ENCODE results near the gene KCNK15.

Gene KCNK15

DNA sequence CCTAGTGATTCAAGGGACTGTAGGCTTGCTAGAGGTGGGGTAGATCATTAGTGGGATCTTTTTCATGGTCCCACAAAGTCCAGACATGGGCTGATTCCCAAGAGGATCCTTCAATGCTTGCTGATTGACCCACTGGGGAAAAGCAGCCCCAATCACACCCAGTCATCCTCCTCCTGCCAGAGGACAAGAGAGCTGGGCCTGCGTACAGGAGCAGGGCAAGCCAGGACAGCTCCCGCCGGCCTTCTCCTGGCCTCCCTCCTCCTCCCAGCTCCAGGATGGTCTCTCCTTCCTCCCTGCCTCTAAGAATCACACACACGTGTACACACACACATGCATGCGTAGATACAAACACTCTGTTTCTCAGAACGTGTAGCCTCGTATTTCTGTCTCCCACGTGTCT, 27.0 kb downstream of the KCNK15 start:
- no peak for DNase-seq
- Histone ChIP-seq H3K9me3 (ENCODE audit: control extremely low read depth in 1 of 5, control insufficient read depth in 4 of 5, insufficient read depth in 2 of 5, low read depth in 1 of 5, low read length in 4 of 5) (no peaks in the 10 kb centered on the region), H3K27me3 (replicated peaks in 2 of 5; ENCODE audit: control insufficient read depth in 4 of 5, insufficient read depth in 5 of 5, low read length in 4 of 5) (peaks cover 0 to 30% (median 3%) of the 10 kb centered on the region in 5 experiments), H3K27ac (ENCODE audit: insufficient read depth in 1 of 2, low read depth in 1 of 2, low read length in 2 of 2, poor library complexity in 1 of 2, severe bottlenecking in 2 of 2) (no peak overlapping the region), H3K36me3 (ENCODE audit: control insufficient read depth in 4 of 4, insufficient read depth in 4 of 4, low read length in 3 of 4) (no peaks in the 10 kb centered on the region), H3K4me3 (ENCODE audit: control insufficient read depth in 1 of 7, extremely low read depth in 1 of 7, insufficient read depth in 4 of 7, low read depth in 2 of 7, low read length in 6 of 7) (no peak overlapping the region), H3K4me1 (ENCODE audit: control extremely low read depth in 1 of 4, control insufficient read depth in 4 of 4, insufficient read depth in 4 of 4, low read length in 3 of 4) (no peaks in the 10 kb centered on the region)
- CTCF ChIA-PET: no interaction called here
- POLR2A ChIA-PET: no interaction called here
- 87% methylated on average over 3 of the region's 8 CpGs for WGBS (ENCODE audit: insufficient coverage)

DNA sequence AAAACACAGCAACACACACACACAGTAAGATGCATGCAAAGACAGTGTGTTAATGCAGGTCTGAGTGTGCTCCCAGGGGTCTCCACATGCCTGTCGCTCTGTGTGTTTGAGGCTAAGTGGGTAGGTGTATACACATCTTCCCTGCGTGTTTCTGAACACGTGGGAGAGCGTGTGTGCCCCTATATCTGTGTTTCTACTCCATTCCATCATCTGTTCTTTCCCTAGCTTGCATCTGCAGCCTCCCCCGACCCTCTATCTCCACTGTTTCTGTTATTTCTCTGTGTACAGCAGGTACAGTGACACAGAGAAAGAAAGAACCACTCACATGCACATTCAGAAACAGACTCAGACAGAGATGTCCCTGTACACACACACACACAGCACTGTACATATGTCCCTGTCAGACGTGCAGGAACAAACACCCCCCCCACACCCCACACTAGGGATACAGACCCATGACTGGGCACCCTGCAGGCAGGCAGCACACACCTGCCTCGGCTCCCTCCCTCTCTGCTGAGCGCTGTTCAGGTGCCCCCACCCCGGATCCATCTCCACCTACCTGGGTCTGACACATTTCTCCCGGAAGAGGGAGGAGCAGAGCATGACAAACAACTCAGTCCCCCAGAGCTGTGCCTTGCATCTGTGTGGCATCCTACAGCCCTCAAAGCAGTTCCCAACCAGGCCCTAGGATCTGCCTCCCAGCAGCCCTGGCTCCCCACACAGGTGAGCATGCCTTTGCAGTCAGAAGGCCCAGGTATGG, 27.6 kb downstream of the KCNK15 start:
- Histone ChIP-seq H3K27me3 (replicated peaks in 2 of 5; ENCODE audit: control insufficient read depth in 4 of 5, insufficient read depth in 5 of 5, low read length in 4 of 5) (peaks cover 0 to 28% (median 1%) of the 10 kb centered on the region in 5 experiments), H3K36me3 (ENCODE audit: control insufficient read depth in 4 of 4, insufficient read depth in 4 of 4, low read length in 3 of 4) (no peaks in the 10 kb centered on the region), H3K4me3 (ENCODE audit: control insufficient read depth in 1 of 7, extremely low read depth in 1 of 7, insufficient read depth in 4 of 7, low read depth in 2 of 7, low read length in 6 of 7) (no peak overlapping the region), H3K27ac (ENCODE audit: insufficient read depth in 1 of 2, low read depth in 1 of 2, low read length in 2 of 2, poor library complexity in 1 of 2, severe bottlenecking in 2 of 2) (no peak overlapping the region), H3K4me1 (ENCODE audit: control extremely low read depth in 1 of 4, control insufficient read depth in 4 of 4, insufficient read depth in 4 of 4, low read length in 3 of 4) (no peaks in the 10 kb centered on the region), H3K9me3 (ENCODE audit: control extremely low read depth in 1 of 5, control insufficient read depth in 4 of 5, insufficient read depth in 2 of 5, low read depth in 1 of 5, low read length in 4 of 5) (no peaks in the 10 kb centered on the region)
- WGBS (ENCODE audit: insufficient coverage): 52% methylated on average over 5 of the region's 10 CpGs
- POLR2A ChIA-PET: no interaction called here
- no peak for DNase-seq
- CTCF ChIA-PET: no interaction called here

DNA sequence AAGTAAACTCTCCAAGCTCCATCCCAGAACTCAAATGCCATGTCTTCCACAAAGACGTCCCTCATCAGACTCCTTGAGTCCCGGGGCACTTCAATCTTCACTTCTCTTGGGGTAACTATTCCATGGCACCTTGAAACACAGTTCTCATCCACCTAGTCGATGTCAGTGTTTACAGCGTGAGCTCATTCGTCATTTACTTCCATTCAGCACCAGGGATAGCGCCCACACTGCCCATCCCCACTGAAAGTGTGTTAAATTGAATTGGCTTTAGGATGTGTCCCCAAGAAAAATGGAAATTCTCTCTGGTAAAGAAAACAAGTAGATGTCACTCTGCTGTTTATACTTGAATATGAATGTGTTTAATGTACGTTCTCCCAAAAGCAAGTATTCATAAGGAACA, 31.3 kb downstream of the KCNK15 start:
- Histone ChIP-seq H3K9me3 (ENCODE audit: control extremely low read depth in 1 of 5, control insufficient read depth in 4 of 5, insufficient read depth in 2 of 5, low read depth in 1 of 5, low read length in 4 of 5) (no peaks in the 10 kb centered on the region), H3K4me1 (ENCODE audit: control extremely low read depth in 1 of 4, control insufficient read depth in 4 of 4, insufficient read depth in 4 of 4, low read length in 3 of 4) (no peaks in the 10 kb centered on the region), H3K27me3 (replicated peaks in 2 of 5; ENCODE audit: control insufficient read depth in 4 of 5, insufficient read depth in 5 of 5, low read length in 4 of 5) (peaks cover 0 to 9% (median 2%) of the 10 kb centered on the region in 5 experiments), H3K4me3 (ENCODE audit: control insufficient read depth in 1 of 7, extremely low read depth in 1 of 7, insufficient read depth in 4 of 7, low read depth in 2 of 7, low read length in 6 of 7) (no peak overlapping the region), H3K36me3 (ENCODE audit: control insufficient read depth in 4 of 4, insufficient read depth in 4 of 4, low read length in 3 of 4) (no peaks in the 10 kb centered on the region), H3K27ac (ENCODE audit: insufficient read depth in 1 of 2, low read depth in 1 of 2, low read length in 2 of 2, poor library complexity in 1 of 2, severe bottlenecking in 2 of 2) (no peak overlapping the region)
- POLR2A ChIA-PET: no interaction called here
- CTCF ChIA-PET: interaction anchor here (1.0 to 1.7 kb wide), 3 partner anchors 9 to 29 kb away, joined by 3 to 6 read pairs (median 4); no protein-coding TSS in a partner anchor
- WGBS (ENCODE audit: insufficient coverage): 36% methylated on average over 2 of the region's 7 CpGs
- DNase-seq: peak; percentile 11 to 57 (median 51)

DNA sequence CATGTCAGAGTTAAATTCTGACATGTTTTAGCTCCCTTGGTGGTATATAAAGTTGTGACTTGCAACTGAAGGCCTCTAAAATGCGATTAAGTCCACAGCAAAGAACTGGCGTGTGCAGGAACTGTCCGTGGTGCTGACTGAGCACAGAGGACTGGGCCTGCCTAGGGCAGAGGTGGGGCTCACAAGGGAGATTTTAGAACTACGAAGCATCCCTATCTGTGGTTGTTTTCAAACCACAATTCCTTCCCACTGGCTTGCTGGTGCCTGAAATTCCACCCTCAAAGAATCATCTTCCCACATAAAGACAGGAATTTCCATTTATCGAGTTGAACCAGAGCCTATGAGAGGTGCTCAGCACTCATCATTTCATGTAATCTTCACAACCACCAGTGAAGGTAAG, 34.6 kb downstream of the KCNK15 start:
- CTCF ChIA-PET: no interaction called here
- peaks cover 0 to 5% (median 2%) of the 10 kb centered on the region in 5 experiments for H3K27me3 ChIP-seq (replicated peaks in 2 of 5; ENCODE audit: control insufficient read depth in 4 of 5, insufficient read depth in 5 of 5, low read length in 4 of 5)
- H3K4me1 ChIP-seq (ENCODE audit: control extremely low read depth in 1 of 4, control insufficient read depth in 4 of 4, insufficient read depth in 4 of 4, low read length in 3 of 4): no peaks in the 10 kb centered on the region
- peak; percentile 44 to 81 (median 79) for DNase-seq
- POLR2A ChIA-PET: no interaction called here
- no peak overlapping the region for H3K4me3 ChIP-seq (ENCODE audit: control insufficient read depth in 1 of 7, extremely low read depth in 1 of 7, insufficient read depth in 4 of 7, low read depth in 2 of 7, low read length in 6 of 7)
- 38% methylated on average over 5 of the region's 5 CpGs for WGBS (ENCODE audit: insufficient coverage)
- H3K9me3 ChIP-seq (ENCODE audit: control extremely low read depth in 1 of 5, control insufficient read depth in 4 of 5, insufficient read depth in 2 of 5, low read depth in 1 of 5, low read length in 4 of 5): no peaks in the 10 kb centered on the region
- H3K27ac ChIP-seq (ENCODE audit: insufficient read depth in 1 of 2, low read depth in 1 of 2, low read length in 2 of 2, poor library complexity in 1 of 2, severe bottlenecking in 2 of 2): no peak overlapping the region
- no peaks in the 10 kb centered on the region for H3K36me3 ChIP-seq (ENCODE audit: control insufficient read depth in 4 of 4, insufficient read depth in 4 of 4, low read length in 3 of 4)

DNA sequence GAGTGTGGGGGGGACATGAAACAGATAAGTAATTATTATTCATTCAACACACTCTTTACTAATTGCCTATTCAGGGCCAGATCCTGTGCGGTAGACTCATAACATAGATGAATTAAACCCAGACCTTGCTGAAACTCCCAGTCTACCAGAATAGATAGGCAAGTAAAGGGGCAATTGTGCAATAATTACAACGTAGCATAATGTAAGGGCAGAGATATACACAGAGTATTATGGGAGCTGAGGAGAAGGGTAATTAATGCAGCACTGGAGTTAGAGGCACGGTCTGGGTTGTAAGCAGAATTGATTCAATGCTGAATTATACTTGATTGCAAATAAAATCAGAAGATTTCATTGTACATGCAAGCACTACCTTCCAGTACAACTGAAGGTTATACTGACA, 35.5 kb downstream of the KCNK15 start:
- 100% methylated on average over 1 of the region's 3 CpGs for WGBS (ENCODE audit: insufficient coverage)
- POLR2A ChIA-PET: no interaction called here
- Histone ChIP-seq H3K9me3 (ENCODE audit: control extremely low read depth in 1 of 5, control insufficient read depth in 4 of 5, insufficient read depth in 2 of 5, low read depth in 1 of 5, low read length in 4 of 5) (no peaks in the 10 kb centered on the region), H3K36me3 (ENCODE audit: control insufficient read depth in 4 of 4, insufficient read depth in 4 of 4, low read length in 3 of 4) (no peaks in the 10 kb centered on the region), H3K27me3 (replicated peaks in 2 of 5; ENCODE audit: control insufficient read depth in 4 of 5, insufficient read depth in 5 of 5, low read length in 4 of 5) (peaks cover 0 to 9% (median 2%) of the 10 kb centered on the region in 5 experiments), H3K4me1 (ENCODE audit: control extremely low read depth in 1 of 4, control insufficient read depth in 4 of 4, insufficient read depth in 4 of 4, low read length in 3 of 4) (no peaks in the 10 kb centered on the region), H3K4me3 (ENCODE audit: control insufficient read depth in 1 of 7, extremely low read depth in 1 of 7, insufficient read depth in 4 of 7, low read depth in 2 of 7, low read length in 6 of 7) (no peak overlapping the region), H3K27ac (ENCODE audit: insufficient read depth in 1 of 2, low read depth in 1 of 2, low read length in 2 of 2, poor library complexity in 1 of 2, severe bottlenecking in 2 of 2) (no peak overlapping the region)
- DNase-seq: no peak
- CTCF ChIA-PET: interaction anchor here (1.0 kb wide), 1 partner anchor 19 kb away, joined by 3 read pairs; no protein-coding TSS in a partner anchor

DNA sequence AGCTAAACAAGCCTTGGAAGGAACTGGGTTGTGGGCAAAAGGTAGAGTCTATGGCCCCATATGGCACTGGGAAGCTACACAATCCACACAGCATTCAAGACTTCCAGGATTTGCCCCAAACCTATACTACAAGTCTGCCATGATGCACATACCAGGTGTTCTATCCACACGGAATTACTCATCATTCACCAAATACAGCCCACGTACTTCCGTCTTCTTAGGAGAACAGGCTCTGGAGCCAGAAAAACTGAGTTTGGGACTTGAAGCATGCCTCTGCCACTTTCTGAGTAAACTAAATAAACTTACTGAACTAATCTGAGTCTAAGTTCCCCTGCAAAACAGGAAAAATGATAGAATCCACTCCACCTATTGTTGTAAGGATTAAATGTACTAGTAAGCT, 36.1 kb downstream of the KCNK15 start:
- no peaks in the 10 kb centered on the region for H3K36me3 ChIP-seq (ENCODE audit: control insufficient read depth in 4 of 4, insufficient read depth in 4 of 4, low read length in 3 of 4)
- H3K9me3 ChIP-seq (ENCODE audit: control extremely low read depth in 1 of 5, control insufficient read depth in 4 of 5, insufficient read depth in 2 of 5, low read depth in 1 of 5, low read length in 4 of 5): no peaks in the 10 kb centered on the region
- H3K27me3 ChIP-seq (replicated peaks in 2 of 5; ENCODE audit: control insufficient read depth in 4 of 5, insufficient read depth in 5 of 5, low read length in 4 of 5): peaks cover 0 to 14% (median 2%) of the 10 kb centered on the region in 5 experiments
- no peak overlapping the region for H3K27ac ChIP-seq (ENCODE audit: insufficient read depth in 1 of 2, low read depth in 1 of 2, low read length in 2 of 2, poor library complexity in 1 of 2, severe bottlenecking in 2 of 2)
- no peak overlapping the region for H3K4me3 ChIP-seq (ENCODE audit: control insufficient read depth in 1 of 7, extremely low read depth in 1 of 7, insufficient read depth in 4 of 7, low read depth in 2 of 7, low read length in 6 of 7)
- no peaks in the 10 kb centered on the region for H3K4me1 ChIP-seq (ENCODE audit: control extremely low read depth in 1 of 4, control insufficient read depth in 4 of 4, insufficient read depth in 4 of 4, low read length in 3 of 4)
- ChIA-PET POLR2A (no interaction called here), CTCF (interaction anchor here (1.0 kb wide), 1 partner anchor 18 kb away, joined by 3 read pairs; no protein-coding TSS in a partner anchor)
- 84% methylated on average over 3 of the region's 3 CpGs for WGBS (ENCODE audit: insufficient coverage)
- DNase-seq: no peak

DNA sequence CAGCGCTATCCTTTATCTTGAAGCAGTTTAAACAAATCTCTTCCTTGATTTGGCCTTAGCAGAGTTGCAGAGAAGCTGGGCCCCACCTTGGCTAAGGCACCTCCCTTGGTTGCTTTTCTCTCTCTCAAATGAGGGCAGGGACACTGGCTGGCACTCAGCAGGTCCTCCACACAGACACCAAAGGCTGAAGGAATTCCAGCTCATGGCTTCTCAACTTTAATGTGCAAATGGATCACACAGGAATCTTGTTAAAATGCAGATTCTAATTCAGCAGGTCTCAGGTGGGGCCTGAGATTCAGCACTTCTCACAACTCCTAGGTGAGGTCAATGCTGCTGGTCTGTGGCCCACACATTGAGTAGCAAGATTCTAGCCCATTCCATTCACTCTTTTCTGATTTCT, 39.0 kb downstream of the KCNK15 start:
- Histone ChIP-seq H3K4me3 (ENCODE audit: control insufficient read depth in 1 of 7, extremely low read depth in 1 of 7, insufficient read depth in 4 of 7, low read depth in 2 of 7, low read length in 6 of 7) (no peak overlapping the region), H3K36me3 (ENCODE audit: control insufficient read depth in 4 of 4, insufficient read depth in 4 of 4, low read length in 3 of 4) (no peaks in the 10 kb centered on the region), H3K27ac (ENCODE audit: insufficient read depth in 1 of 2, low read depth in 1 of 2, low read length in 2 of 2, poor library complexity in 1 of 2, severe bottlenecking in 2 of 2) (no peak overlapping the region), H3K4me1 (ENCODE audit: control extremely low read depth in 1 of 4, control insufficient read depth in 4 of 4, insufficient read depth in 4 of 4, low read length in 3 of 4) (no peaks in the 10 kb centered on the region), H3K27me3 (replicated peaks in 2 of 5; ENCODE audit: control insufficient read depth in 4 of 5, insufficient read depth in 5 of 5, low read length in 4 of 5) (peaks cover 0 to 21% (median 7%) of the 10 kb centered on the region in 5 experiments), H3K9me3 (ENCODE audit: control extremely low read depth in 1 of 5, control insufficient read depth in 4 of 5, insufficient read depth in 2 of 5, low read depth in 1 of 5, low read length in 4 of 5) (no peaks in the 10 kb centered on the region)
- ChIA-PET CTCF (interaction anchor here (0.6 kb wide), 1 partner anchor 15 kb away, joined by 3 read pairs; no protein-coding TSS in a partner anchor), POLR2A (no interaction called here)
- 100% methylated on average over 1 of the region's 1 CpG for WGBS (ENCODE audit: insufficient coverage)
- no peak for DNase-seq
